ENCODE data around the gene CBX2.

The CBX2 gene

GRCh38 chr17:79801156-79802038, 23.4 kb downstream of the CBX2 start:
- no peak for FAIRE-seq

GRCh38 chr17:79802039-79802735, 24.2 kb downstream of the CBX2 start:
- no peak for FAIRE-seq

- no peak for FAIRE-seq
Observed at GRCh38 chr17:79802736-79803420, 24.9 kb downstream of the CBX2 start.

- FAIRE-seq, result no peak
Observed at GRCh38 chr17:79803421-79803996, 25.6 kb downstream of the CBX2 start.

GRCh38 chr17:79803997-79804855, 26.3 kb downstream of the CBX2 start:
- FAIRE-seq, result no peak

- FAIRE-seq, result no peak
Observed at GRCh38 chr17:79804856-79805696, 27.1 kb downstream of the CBX2 start.

GRCh38 chr17:79806446-79806760, 28.5 kb downstream of the CBX2 start:
- no peak for FAIRE-seq

GRCh38 chr17:79806863-79807720, 29.1 kb downstream of the CBX2 start:
- no peak for FAIRE-seq

GRCh38 chr17:79808763-79809529, 31.0 kb downstream of the CBX2 start:
- FAIRE-seq, result no peak

GRCh38 chr17:79809530-79810129, 31.7 kb downstream of the CBX2 start:
- no peak for FAIRE-seq

GRCh38 chr17:79810130-79811010, 32.4 kb downstream of the CBX2 start:
- FAIRE-seq, result no peak

- FAIRE-seq, result no peak
Observed at GRCh38 chr17:79811011-79811867, 33.3 kb downstream of the CBX2 start.

GRCh38 chr17:79811868-79812352, 34.0 kb downstream of the CBX2 start:
- no peak for FAIRE-seq

GRCh38 chr17:79812353-79813258, 34.7 kb downstream of the CBX2 start:
- no peak for FAIRE-seq

- FAIRE-seq, result no peak
Observed at GRCh38 chr17:79813297-79814126, 35.6 kb downstream of the CBX2 start.
